ENCODE data around the gene TUT1. TPM values are rescaled to one million over a fixed set of nuclear protein-coding genes. Genes with fewer than 3 reads are reported as not detected.
A peak's percentile ranks its signal among the peaks of the same experiment; 100 is the strongest.

TUT1 gene
- total and polyA plus RNA-seq, 2 of the 4 experiments (the other 2 are of a cell fraction): 4.3 to 10.1 TPM

- intact Hi-C loops (cut with micrococcal nuclease): no loop called here
- dilution Hi-C loops (cut with HindIII; ENCODE audit: low sequenced_read_pairs, unreplicated experiment): no loop called here
- Histone ChIP-seq H3K79me1 (ENCODE audit: low read depth in 1 of 2, low read length in 2 of 2) (peaks cover 0 to 42% of the 10 kb centered on the region in 2 experiments; a peak in 2 of 4 replicates), H3K36me3 (ENCODE audit: control insufficient read depth, insufficient read depth, low read length) (peaks cover 9% of the 10 kb centered on the region), H2BK15ac (ENCODE audit: low read depth, low read length) (peak within 1 kb of the TSS; percentile 66; the same call in 1 of the 3 replicates), H3K23ac (ENCODE audit: low read depth, low read length) (peak within 1 kb of the TSS; percentile 81), H4K20me1 (ENCODE audit: insufficient read depth, low read length) (peaks cover 42% of the 10 kb centered on the region), H2BK20ac (ENCODE audit: low read depth, low read length) (peak within 1 kb of the TSS; percentile 39), H4K91ac (ENCODE audit: insufficient read depth, low read depth, low read length) (peak within 1 kb of the TSS; percentile 89), H2BK5ac (ENCODE audit: low read depth, low read length, poor library complexity, severe bottlenecking) (peak within 1 kb of the TSS; percentile 97), H3K9me1 (ENCODE audit: insufficient read depth, low read length) (peaks cover 5% of the 10 kb centered on the region), H3K18ac (ENCODE audit: low read depth, low read length) (peak within 1 kb of the TSS; percentile 84), H2AK9ac (replicated peaks; ENCODE audit: low read depth, low read length, poor library complexity) (peak within 1 kb of the TSS; percentile 98), H3K4me1 (ENCODE audit: control insufficient read depth, insufficient read depth, low read length) (peaks cover 23% of the 10 kb centered on the region), H3K4ac (ENCODE audit: low read depth, low read length) (peak within 1 kb of the TSS; percentile 97), H3K27me3 (ENCODE audit: control insufficient read depth, insufficient read depth, low read length) (no peaks in the 10 kb centered on the region), H2AFZ (replicated peaks; ENCODE audit: low read length, poor library complexity) (peak within 1 kb of the TSS; percentile 85), H3K27ac (ENCODE audit: insufficient read depth, low read length) (peak within 1 kb of the TSS; percentile 94), H2BK120ac (ENCODE audit: low read depth, low read length) (peak within 1 kb of the TSS; percentile 79), H3K4me2 (ENCODE audit: low read depth, low read length) (peak within 1 kb of the TSS; percentile 95), H2AK5ac (ENCODE audit: low read depth, low read length) (peak within 1 kb of the TSS; percentile 90), H4K8ac (ENCODE audit: low read depth in 2 of 2, low read length in 2 of 2) (peak within 1 kb of the TSS; percentile 77 to 81), H3K9me3 (ENCODE audit: control insufficient read depth, insufficient read depth, low read length) (no peaks in the 10 kb centered on the region), H3K14ac (replicated peaks; ENCODE audit: low read depth, low read length) (peak within 1 kb of the TSS; percentile 94), H3K9ac (ENCODE audit: low read depth, low read length) (peak within 1 kb of the TSS; percentile 99), H4K5ac (ENCODE audit: low read depth, low read length) (peak within 1 kb of the TSS; percentile 62), H3K4me3 (ENCODE audit: insufficient read depth, low read depth, low read length) (peak within 1 kb of the TSS; percentile 85), H3K56ac (ENCODE audit: extremely low read depth, insufficient read depth, low read length) (peak within 1 kb of the TSS; percentile 90; the same call in 1 of the 2 replicates)
- TF ChIP-seq MXI1 (IDR thresholded peaks at IDR 0.05; ENCODE audit: borderline replicate concordance, low read depth, low read length) (no peak), FOS (IDR thresholded peaks at IDR 0.05; ENCODE audit: low read depth, low read length) (no peak), MAZ (IDR thresholded peaks at IDR 0.05; ENCODE audit: borderline replicate concordance, low read depth, low read length) (peak; percentile 27; the same call in 1 of the 2 replicates), POLR2A (IDR thresholded peaks at IDR 0.05; ENCODE audit: low read depth, low read length) (peak; percentile 73)
- ChIA-PET CTCF (interaction anchor here (0.9 to 2.3 kb wide), 2 partner anchors 14 to 121 kb away, joined by 3 to 7 read pairs; no protein-coding TSS in a partner anchor), POLR2A (ENCODE audit: unreplicated experiment) (interaction anchor here (0.5 to 1.1 kb wide), 4 partner anchors 9 to 731 kb away, joined by 3 to 8 read pairs (median 6); no protein-coding TSS in a partner anchor)
- ATAC-seq (ENCODE audit: low read depth) (peak; percentile 54), DNase-seq (peak; percentile 52)
- WGBS, 2 experiments (ENCODE audit: extremely low coverage in 2 of 2, insufficient read length in 1 of 2): 0% methylated on average over 12 of the region's 69 CpGs; no CpG with 5 or more reads in 1 of the 2 experiments
- no TSS peak for BruUV-seq (replicated peaks)
- in situ Hi-C loops (cut with MboI; ENCODE audit: low sequenced_read_pairs): no loop called here
Measured at GRCh38 chr11:62546244-62546928, 44.9 kb downstream of the TUT1 start, which contains the start of gene AHNAK. AHNAK (minus strand) TSS chr11:62546806; CDS start chr11:62536098, 10,708 bp downstream.
